ENCODE data around the gene CDH8. TPM values are rescaled to one million over a fixed set of nuclear protein-coding genes. Genes with fewer than 3 reads are reported as not detected.

The CDH8 gene
- total RNA-seq, 2 donors from 2014 or later: 1.2 TPM; not detected in 1

DNA sequence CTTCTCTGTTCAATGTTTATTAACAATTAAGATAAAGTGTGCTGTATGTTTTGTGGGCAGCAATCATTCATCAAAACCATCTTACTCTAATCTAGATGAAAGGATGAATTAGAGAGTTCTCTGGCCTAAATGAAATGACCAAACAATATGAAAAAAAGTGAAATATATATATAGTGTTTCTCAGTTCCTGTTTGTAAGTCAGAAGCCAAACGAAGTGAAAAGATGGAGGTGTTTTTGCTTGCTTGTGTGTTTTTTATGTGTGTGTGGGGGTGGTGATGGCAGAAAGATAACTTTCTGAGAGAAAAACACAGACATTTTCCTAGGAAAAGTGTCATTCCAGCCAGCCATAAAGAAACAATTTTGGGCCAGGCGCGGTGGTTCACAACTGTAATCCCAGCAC lies 138.6 kb downstream of the CDH8 start:
- DNase-seq (ENCODE audit: low spot score) (no peak), ATAC-seq (no peak)
- Mint-ChIP-seq H3K36me3 (peaks cover 12% of the 10 kb centered on the region), H3K27me3 (no peaks in the 10 kb centered on the region), H3K9me3 (peaks cover 12% of the 10 kb centered on the region), H3K27ac (no peak overlapping the region), H3K4me1 (ENCODE audit: low read depth in 2 of 2) (no peaks in the 10 kb centered on the region), H3K4me3 (no peak overlapping the region)

- H3K4me3 Mint-ChIP-seq: no peak overlapping the region
- DNase-seq (ENCODE audit: low spot score) (no peak), ATAC-seq (no peak)
- H3K27ac Mint-ChIP-seq: no peak overlapping the region
- H3K4me1 Mint-ChIP-seq (ENCODE audit: low read depth in 2 of 2): no peaks in the 10 kb centered on the region
- H3K36me3 Mint-ChIP-seq: peaks cover 6% of the 10 kb centered on the region
- H3K9me3 Mint-ChIP-seq: peaks cover 11% of the 10 kb centered on the region
- H3K27me3 Mint-ChIP-seq: no peaks in the 10 kb centered on the region
Measured at GRCh38 chr16:61892531-61892930, 143.7 kb downstream of the CDH8 start.

DNA sequence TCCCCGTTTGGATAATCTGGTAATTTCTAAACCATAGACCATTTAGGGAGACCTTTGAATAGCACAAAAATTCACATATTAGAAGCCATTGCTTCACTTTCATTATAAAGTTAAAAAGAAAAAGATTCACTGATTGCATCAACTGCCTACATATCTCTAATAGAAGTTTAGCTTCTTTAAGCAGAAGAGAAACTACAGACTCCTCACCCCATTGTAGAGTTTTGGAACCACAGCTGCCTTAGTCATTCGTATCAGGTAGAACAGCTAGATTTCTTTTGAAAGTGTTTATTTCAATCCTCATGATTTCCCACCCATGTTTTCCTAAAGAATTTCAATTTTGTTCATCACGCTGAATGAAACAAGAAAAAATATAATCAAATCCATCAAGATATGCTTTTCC lies 144.8 kb downstream of the CDH8 start:
- Mint-ChIP-seq H3K9me3 (peaks cover 15% of the 10 kb centered on the region), H3K4me3 (no peak overlapping the region), H3K27me3 (no peaks in the 10 kb centered on the region), H3K27ac (no peak overlapping the region), H3K36me3 (peaks cover 6% of the 10 kb centered on the region), H3K4me1 (ENCODE audit: low read depth in 2 of 2) (no peaks in the 10 kb centered on the region)
- DNase-seq (ENCODE audit: low spot score) (no peak), ATAC-seq (no peak)

- peaks cover 13% of the 10 kb centered on the region for H3K9me3 Mint-ChIP-seq
Measured at GRCh38 chr16:61890386-61890785, 145.9 kb downstream of the CDH8 start.

GRCh38 chr16:61887903-61888302 lies 148.3 kb downstream of the CDH8 start:
- Mint-ChIP-seq H3K4me1 (ENCODE audit: low read depth in 2 of 2) (no peaks in the 10 kb centered on the region), H3K36me3 (peaks cover 1% of the 10 kb centered on the region), H3K27me3 (no peaks in the 10 kb centered on the region), H3K4me3 (no peak overlapping the region), H3K27ac (no peak overlapping the region), H3K9me3 (peaks cover 10% of the 10 kb centered on the region)
- no peak for DNase-seq (ENCODE audit: low spot score)
- no peak for ATAC-seq

More at GRCh38 chr16:61890386-61890785, 145.9 kb downstream of the CDH8 start:
- Mint-ChIP-seq H3K27me3 (no peaks in the 10 kb centered on the region), H3K27ac (no peak overlapping the region), H3K4me3 (no peak overlapping the region), H3K4me1 (ENCODE audit: low read depth in 2 of 2) (no peaks in the 10 kb centered on the region), H3K36me3 (peaks cover 6% of the 10 kb centered on the region)
- DNase-seq (ENCODE audit: low spot score) (no peak), ATAC-seq (no peak)

- H3K27ac Mint-ChIP-seq: no peak overlapping the region
- H3K4me1 Mint-ChIP-seq (ENCODE audit: low read depth in 2 of 2): no peaks in the 10 kb centered on the region
- no peak overlapping the region for H3K4me3 Mint-ChIP-seq
- peaks cover 4% of the 10 kb centered on the region for H3K36me3 Mint-ChIP-seq
- DNase-seq (ENCODE audit: low spot score): no peak
- no peaks in the 10 kb centered on the region for H3K27me3 Mint-ChIP-seq
- no peak for ATAC-seq
- H3K9me3 Mint-ChIP-seq: peaks cover 15% of the 10 kb centered on the region
Measured at GRCh38 chr16:61885343-61885742, 150.9 kb downstream of the CDH8 start.

GRCh38 chr16:61879306-61879705 lies 156.9 kb downstream of the CDH8 start:
- no peaks in the 10 kb centered on the region for H3K4me1 Mint-ChIP-seq (ENCODE audit: low read depth in 2 of 2)
- DNase-seq (ENCODE audit: low spot score) (no peak), ATAC-seq (no peak)
- no peak overlapping the region for H3K27ac Mint-ChIP-seq
- peaks cover 7% of the 10 kb centered on the region for H3K36me3 Mint-ChIP-seq
- no peaks in the 10 kb centered on the region for H3K27me3 Mint-ChIP-seq
- H3K9me3 Mint-ChIP-seq: peaks cover 21% of the 10 kb centered on the region
- no peak overlapping the region for H3K4me3 Mint-ChIP-seq

GRCh38 chr16:61877436-61877835 lies 158.8 kb downstream of the CDH8 start:
- Mint-ChIP-seq H3K36me3 (peaks cover 7% of the 10 kb centered on the region), H3K4me3 (no peak overlapping the region), H3K27ac (no peak overlapping the region), H3K27me3 (no peaks in the 10 kb centered on the region), H3K4me1 (ENCODE audit: low read depth in 2 of 2) (no peaks in the 10 kb centered on the region), H3K9me3 (peaks cover 22% of the 10 kb centered on the region)
- DNase-seq (ENCODE audit: low spot score): no peak
- no peak for ATAC-seq

- Mint-ChIP-seq H3K4me1 (ENCODE audit: low read depth in 2 of 2) (no peaks in the 10 kb centered on the region), H3K36me3 (peaks cover 6% of the 10 kb centered on the region), H3K27me3 (no peaks in the 10 kb centered on the region), H3K27ac (no peak overlapping the region), H3K4me3 (no peak overlapping the region), H3K9me3 (peaks cover 16% of the 10 kb centered on the region)
- DNase-seq (ENCODE audit: low spot score): no peak
- ATAC-seq: no peak
Measured at GRCh38 chr16:61872778-61873119, 163.5 kb downstream of the CDH8 start.

GRCh38 chr16:61871837-61872777 lies 164.1 kb downstream of the CDH8 start:
- ATAC-seq (no peak), DNase-seq (ENCODE audit: low spot score) (no peak)
- Mint-ChIP-seq H3K4me3 (no peak overlapping the region), H3K27ac (no peak overlapping the region), H3K4me1 (ENCODE audit: low read depth in 2 of 2) (no peaks in the 10 kb centered on the region), H3K9me3 (peaks cover 20% of the 10 kb centered on the region), H3K36me3 (peaks cover 6% of the 10 kb centered on the region), H3K27me3 (no peaks in the 10 kb centered on the region)

- no peak overlapping the region for H3K27ac Mint-ChIP-seq
- H3K36me3 Mint-ChIP-seq: peaks cover 6% of the 10 kb centered on the region
- no peaks in the 10 kb centered on the region for H3K4me1 Mint-ChIP-seq (ENCODE audit: low read depth in 2 of 2)
- H3K9me3 Mint-ChIP-seq: peaks cover 19% of the 10 kb centered on the region
- H3K4me3 Mint-ChIP-seq: no peak overlapping the region
- DNase-seq (ENCODE audit: low spot score): no peak
- no peak for ATAC-seq
- H3K27me3 Mint-ChIP-seq: no peaks in the 10 kb centered on the region
Measured at GRCh38 chr16:61862221-61863155, 173.8 kb downstream of the CDH8 start.

- Mint-ChIP-seq H3K9me3 (peaks cover 23% of the 10 kb centered on the region), H3K27ac (no peak overlapping the region), H3K36me3 (peaks cover 6% of the 10 kb centered on the region), H3K27me3 (no peaks in the 10 kb centered on the region), H3K4me3 (no peak overlapping the region), H3K4me1 (ENCODE audit: low read depth in 2 of 2) (no peaks in the 10 kb centered on the region)
- no peak for DNase-seq (ENCODE audit: low spot score)
- no peak for ATAC-seq
Measured at GRCh38 chr16:61858988-61859387, 177.2 kb downstream of the CDH8 start.

DNA sequence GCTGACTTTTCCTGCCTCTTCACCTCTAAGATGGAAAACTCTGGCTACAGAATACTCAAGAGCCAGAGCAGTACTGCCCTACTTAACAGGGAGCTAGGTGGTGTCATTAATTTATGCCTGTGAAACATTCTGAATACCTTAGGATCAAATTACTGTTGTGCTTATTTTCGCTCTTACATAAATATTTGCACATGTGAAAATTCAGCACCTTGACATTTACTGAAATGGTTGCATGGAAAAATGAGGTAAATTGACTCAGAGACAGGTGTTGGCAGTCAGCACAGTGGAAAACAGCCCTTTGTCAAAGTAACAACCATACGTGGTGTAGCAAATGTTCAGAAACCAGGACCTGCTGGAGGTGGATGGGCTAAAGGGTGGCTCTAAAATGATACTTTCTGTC lies 193.6 kb downstream of the CDH8 start:
- ATAC-seq (no peak), DNase-seq (ENCODE audit: low spot score) (no peak)
- H3K27me3 Mint-ChIP-seq: no peaks in the 10 kb centered on the region
- no peaks in the 10 kb centered on the region for H3K4me1 Mint-ChIP-seq (ENCODE audit: low read depth in 2 of 2)
- peaks cover 4% of the 10 kb centered on the region for H3K36me3 Mint-ChIP-seq
- H3K27ac Mint-ChIP-seq: no peak overlapping the region
- H3K4me3 Mint-ChIP-seq: no peak overlapping the region
- H3K9me3 Mint-ChIP-seq: peaks cover 14% of the 10 kb centered on the region

GRCh38 chr16:61836804-61837393 lies 199.3 kb downstream of the CDH8 start:
- no peak overlapping the region for H3K4me3 Mint-ChIP-seq
- H3K36me3 Mint-ChIP-seq: peaks cover 12% of the 10 kb centered on the region
- DNase-seq (ENCODE audit: low spot score) (no peak), ATAC-seq (no peak)
- H3K9me3 Mint-ChIP-seq: peaks cover 25% of the 10 kb centered on the region
- H3K4me1 Mint-ChIP-seq (ENCODE audit: low read depth in 2 of 2): no peaks in the 10 kb centered on the region
- no peaks in the 10 kb centered on the region for H3K27me3 Mint-ChIP-seq
- H3K27ac Mint-ChIP-seq: no peak overlapping the region
